Measurements from ENCODE around the gene CMTM7. TPM values are rescaled to one million over a fixed set of nuclear protein-coding genes. Genes with fewer than 3 reads are reported as not detected.

Gene CMTM7
- total and polyA plus RNA-seq, 2 of the 8 experiments (the other 6 are each of a cell fraction or from before 2014, with no cell fraction given): 33.3 to 65.8 TPM

DNA sequence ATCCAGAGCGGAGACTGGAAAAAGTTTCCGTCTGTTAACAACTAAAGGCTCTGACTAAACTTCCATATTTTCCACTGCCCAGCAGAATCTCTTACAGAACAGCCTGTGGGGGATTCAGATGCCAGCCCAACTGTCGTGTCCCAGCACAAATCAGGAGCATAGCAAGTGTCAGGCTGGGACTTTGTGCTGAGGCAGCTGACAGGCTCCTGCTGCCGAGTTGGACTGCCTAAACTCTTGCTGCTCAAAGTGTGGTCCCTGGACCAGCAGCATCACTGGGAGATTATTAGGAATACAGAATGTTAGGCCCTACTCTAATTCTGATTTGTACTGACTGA, 31.2 kb upstream of the CMTM7 start:
- Histone ChIP-seq H3K79me2 (ENCODE audit: control insufficient read depth in 1 of 2, insufficient read depth in 2 of 2, low read length in 2 of 2) (no peaks in the 10 kb centered on the region), H2AK5ac (ENCODE audit: low read depth, low read length) (peak overlapping the region; percentile 48; the same call in 1 of the 2 replicates), H2BK20ac (ENCODE audit: low read length) (no peak overlapping the region), H3K4me3 (ENCODE audit: extremely low read depth in 1 of 4, insufficient read depth in 2 of 4, low read depth in 3 of 4, low read length in 4 of 4) (no peak overlapping the region), H2BK5ac (ENCODE audit: low read depth, low read length) (no peak overlapping the region), H3K36me3 (ENCODE audit: control insufficient read depth in 2 of 4, insufficient read depth in 4 of 4, low read length in 3 of 4) (no peaks in the 10 kb centered on the region), H3K9ac (replicated peaks in 1 of 4; ENCODE audit: extremely low read depth in 1 of 4, low read depth in 3 of 4, low read length in 3 of 4) (no peak overlapping the region), H4K20me1 (replicated peaks in 1 of 2; ENCODE audit: control insufficient read depth in 1 of 2, insufficient read depth in 2 of 2, low read length in 2 of 2) (no peaks in the 10 kb centered on the region), H3K9me3 (ENCODE audit: insufficient read depth in 2 of 2, low read depth in 1 of 2, low read length in 1 of 2) (no peaks in the 10 kb centered on the region), H2AFZ (ENCODE audit: low read length) (no peak overlapping the region), H4K5ac (ENCODE audit: insufficient read length, low read depth, low read length) (no peak overlapping the region), H3K4me1 (replicated peaks in 1 of 4; ENCODE audit: control insufficient read depth in 3 of 4, insufficient read depth in 4 of 4, low read length in 3 of 4) (peaks cover 0 to 15% (median 4%) of the 10 kb centered on the region in 4 experiments; a peak in 5 of 7 replicates), H3K27me3 (replicated peaks in 1 of 4; ENCODE audit: control insufficient read depth in 3 of 4, extremely low read depth in 1 of 4, insufficient read depth in 3 of 4, low read length in 3 of 4) (no peaks in the 10 kb centered on the region), H3K56ac (replicated peaks; ENCODE audit: insufficient read length, low read depth, low read length) (no peak overlapping the region), H2BK120ac (replicated peaks; ENCODE audit: low read depth, low read length) (no peak overlapping the region), H2BK12ac (ENCODE audit: low read depth, low read length) (no peak overlapping the region), H3K23me2 (ENCODE audit: low read depth, low read length) (no peaks in the 10 kb centered on the region; the same call in 1 of the 2 replicates), H3K4me2 (ENCODE audit: insufficient read depth in 1 of 2, low read depth in 2 of 2, low read length in 2 of 2) (no peak overlapping the region), H3K27ac (ENCODE audit: low read depth, low read length) (no peak overlapping the region), H4K91ac (replicated peaks; ENCODE audit: insufficient read length, low read length) (no peak overlapping the region), H3K23ac (ENCODE audit: insufficient read length) (no peak overlapping the region), H3K14ac (ENCODE audit: insufficient read length) (no peak overlapping the region), H3K79me1 (ENCODE audit: low read depth, low read length) (no peaks in the 10 kb centered on the region; the same call in 1 of the 2 replicates), H4K8ac (ENCODE audit: extremely low read depth, insufficient read depth, low read length) (no peak overlapping the region), H2BK15ac (ENCODE audit: low read length) (no peak overlapping the region), H3K4ac (replicated peaks; ENCODE audit: insufficient read length, low read depth, low read length) (no peak overlapping the region), H3K18ac (ENCODE audit: extremely low read depth, low read length) (no peak overlapping the region)
- DNase-seq (ENCODE audit: low read depth in 1 of 2, low spot score in 2 of 2): no peak
- 85% methylated on average over 4 of the region's 4 CpGs; no CpG with 5 or more reads in 1 of the 2 experiments for WGBS, 2 experiments (ENCODE audit: extremely low coverage in 1 of 2, insufficient coverage in 1 of 2, insufficient read length in 1 of 2, insufficient replicate concordance in 2 of 2, low coverage in 1 of 2, low lambda C conversion rate in 2 of 2, missing lambda C conversion rate in 1 of 2)
- CTCF ChIA-PET (ENCODE audit: partially characterized antibody): interaction anchor here (1.1 to 8.8 kb wide), 2 partner anchors 14 to 81 kb away, joined by 3 to 91 read pairs; no protein-coding TSS in a partner anchor
- POLR2A ChIA-PET (ENCODE audit: partially characterized antibody): no interaction called here
- no peak for FAIRE-seq
- TF ChIP-seq KDM4A (IDR thresholded peaks at IDR 0.05; ENCODE audit: low read depth, low read length, severe bottlenecking): no peak
- no peak for TF ChIP-seq YY1 (IDR thresholded peaks at IDR 0.05; ENCODE audit: low read depth, low read length)
- TF ChIP-seq ASH2L (IDR thresholded peaks at IDR 0.05; ENCODE audit: low read length): no peak
